ENCODE results near the gene ZNF12.

GRCh38 chr7:6648815-6649104, 58.0 kb downstream of the ZNF12 start:
- TF ChIP-seq POLR2A (IDR thresholded peaks at IDR 0.05; ENCODE audit: low read depth, low read length) (no peak; the same call in 1 of the 2 replicates), CTCF (IDR thresholded peaks at IDR 0.05 in 2 of 3, conservative IDR thresholded peaks at IDR 0.05 in 1 of 3; ENCODE audit: control insufficient read depth in 2 of 3, extremely low read depth in 1 of 3, insufficient read depth in 1 of 3, low read depth in 3 of 3, low read length in 3 of 3) (no peak), POLR2AphosphoS5 (IDR thresholded peaks at IDR 0.05; ENCODE audit: low read length) (no peak), GABPA (IDR thresholded peaks at IDR 0.05; ENCODE audit: low read depth) (no peak), SPI1 (IDR thresholded peaks at IDR 0.05; ENCODE audit: borderline replicate concordance, insufficient read depth, low read depth, low read length) (no peak), EZH2 (IDR thresholded peaks at IDR 0.05; ENCODE audit: borderline replicate concordance, control insufficient read depth, low read depth, low read length) (no peak), TCF3 (IDR thresholded peaks at IDR 0.05; ENCODE audit: borderline replicate concordance, insufficient read depth, low read depth, low read length) (no peak), ZBTB33 (IDR thresholded peaks at IDR 0.05) (no peak), KLF5 (IDR thresholded peaks at IDR 0.05; ENCODE audit: partially characterized antibody) (no peak), RFX5 (IDR thresholded peaks at IDR 0.05; ENCODE audit: low read depth, low read length) (no peak), SMAD1 (IDR thresholded peaks at IDR 0.05; ENCODE audit: low read depth, partially characterized antibody) (no peak), ZSCAN29 (IDR thresholded peaks at IDR 0.05) (no peak), PBX3 (IDR thresholded peaks at IDR 0.05; ENCODE audit: insufficient replicate concordance, low read depth, low read length) (no peak), POU2F2 (IDR thresholded peaks at IDR 0.05; ENCODE audit: borderline replicate concordance, low read depth, low read length) (no peak)

Measured in GM12878 (cell line).